CD4-positive, alpha-beta T cell (primary cell): ENCODE data around the gene HLA-DRA. TPM values are rescaled to one million over a fixed set of nuclear protein-coding genes. Genes with fewer than 3 reads are reported as not detected.

ENCODE experiments used
- ATAC-seq: fragments of 200-7000 bp; cut with Tn5 transposase; one replicate; pipeline ENCODE4 v1.10.0; 2022; ENCODE audit warnings: mild to moderate bottlenecking; ENCODE audit not compliant: poor library complexity
- CTCF ChIA-PET: fragments of 350-600 bp; sonication (Branson Sonifier 250); formaldehyde crosslinking; loops from one replicate; lab custom pipeline; 2021; ENCODE audit warnings: antibody characterized with exemption, inconsistent platforms; lab: Charles Lee
- POLR2A ChIA-PET: fragments of 350-600 bp; sonication (Branson Sonifier 250); formaldehyde crosslinking; loops from one replicate; lab custom pipeline; 2021; ENCODE audit warnings: antibody characterized with exemption, inconsistent platforms; lab: Charles Lee
- DNase-seq, 14 experiments: peaks; one replicate each; pipeline ENCODE4 v3.0.0-alpha.2; 2013 to 2020; ENCODE audit warnings: mixed read lengths in 2 of 14
- H3K27ac ChIP-seq, 2 donors: one replicate each; pipeline versions ENCODE4 v1.5.1 to v1.7.0; 2013; ENCODE audit warnings: low read length in 2 of 2, low read depth in 1 of 2, mild to moderate bottlenecking in 1 of 2
- H3K27me3 ChIP-seq, 2 experiments: 1 replicate in 1 of 2; 2 replicates in 1 of 2; pipeline versions ENCODE4 v1.6.1 to v1.7.0; 2013; ENCODE audit warnings: low read length in 2 of 2, control low read depth in 1 of 2, mild to moderate bottlenecking in 1 of 2, moderate library complexity in 1 of 2; ENCODE audit not compliant: insufficient read depth in 2 of 2, control insufficient read depth in 1 of 2
- H3K36me3 ChIP-seq: one replicate; pipeline ENCODE4 v1.6.1; 2013; ENCODE audit warnings: low read length, control low read depth; ENCODE audit not compliant: insufficient read depth
- H3K4me1 ChIP-seq: one replicate; pipeline ENCODE4 v1.6.1; 2013; ENCODE audit warnings: low read length, control low read depth; ENCODE audit not compliant: insufficient read depth
- H3K4me3 ChIP-seq: one replicate; pipeline ENCODE4 v1.5.1; 2013; ENCODE audit warnings: mild to moderate bottlenecking, low read length, moderate library complexity
- H3K9me3 ChIP-seq, 2 experiments: 1 replicate in 1 of 2; 2 replicates in 1 of 2; pipeline versions ENCODE4 v1.6.1 to v1.7.0; 2013; ENCODE audit warnings: low read length in 2 of 2, mild to moderate bottlenecking in 2 of 2, control low read depth in 1 of 2, moderate library complexity in 1 of 2; ENCODE audit not compliant: control insufficient read depth in 1 of 2, insufficient read depth in 1 of 2
- H3K27ac Mint-ChIP-seq: one replicate; pipeline ENCODE4 v1.8.0; 2020; ENCODE audit warnings: mixed read lengths
- H3K27me3 Mint-ChIP-seq: one replicate; pipeline ENCODE4 v1.8.0; 2021; ENCODE audit warnings: mixed read lengths
- H3K36me3 Mint-ChIP-seq: one replicate; pipeline ENCODE4 v1.8.0; 2021; ENCODE audit warnings: low read depth, mixed read lengths
- H3K4me1 Mint-ChIP-seq: one replicate; pipeline ENCODE4 v1.8.0; 2021; ENCODE audit warnings: low read depth, mixed read lengths
- H3K4me3 Mint-ChIP-seq: one replicate; pipeline ENCODE4 v1.8.0; 2020; ENCODE audit warnings: mild to moderate bottlenecking, mixed read lengths
- H3K9me3 Mint-ChIP-seq: one replicate; pipeline ENCODE4 v1.8.0; 2020; ENCODE audit warnings: mixed read lengths
- intact Hi-C, 2 experiments: fragments of 100-400 bp; cut with DNase I in 1 of 2; cut with micrococcal nuclease in 1 of 2; formaldehyde crosslinking; loops; one replicate each; pipeline versions ENCODE4 v1.15.1 to v1.9.0; 2023 to 2025; cut with DNase I, micrococcal nuclease
- total RNA-seq, 174 experiments: library from RNA in 2 of 174; stranded (reverse) in 2 of 174; gene quantifications; one replicate each; pipeline ENCODE4 v1.2.3 and lab custom pipeline; 2021 to 2026
- TF ChIP-seq, protein P1 (sequence below): fragments of 200-600 bp; IDR thresholded peaks from one replicate; pipeline ENCODE4 v1.8.0; 2022; ENCODE audit warnings: antibody characterized with exemption, mild to moderate bottlenecking

Gene HLA-DRA
- total RNA-seq, 2 experiments from 2014 or later = 50.3 to 51.0 TPM

DNA sequence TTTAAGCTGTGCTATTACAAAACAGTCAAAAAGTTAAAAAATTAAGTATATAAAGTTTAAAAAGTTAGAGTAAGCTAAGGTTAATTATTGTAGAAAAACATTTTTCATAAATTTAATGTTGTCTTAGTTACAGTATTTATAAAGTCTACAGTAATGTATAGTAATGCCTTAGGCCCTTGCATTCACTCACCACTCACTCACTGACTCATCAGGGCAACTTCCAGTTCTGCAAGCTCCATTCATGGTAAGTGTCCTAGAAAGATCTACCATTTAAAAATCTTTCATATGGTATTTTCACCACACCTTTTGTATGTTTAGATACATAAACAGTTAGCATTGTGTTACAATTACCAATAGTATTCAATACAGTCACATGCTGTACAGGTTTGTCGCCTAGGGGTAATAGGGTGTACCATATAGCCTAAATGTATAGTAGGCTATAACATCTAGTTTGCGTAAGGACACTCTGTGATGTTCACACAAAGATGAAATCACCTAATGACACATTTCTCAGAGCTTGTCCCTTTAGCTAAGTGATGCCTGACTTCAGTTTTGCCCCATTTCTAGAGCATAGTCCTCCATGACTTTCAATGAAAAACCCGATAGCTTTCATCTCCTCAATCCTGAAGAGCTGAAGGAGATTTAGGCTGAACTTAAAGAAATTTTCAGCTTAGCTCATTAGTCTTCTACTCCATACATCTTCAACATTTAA lies 14.9 kb upstream of the HLA-DRA start:
- Histone ChIP-seq H3K27me3 (peaks cover 2 to 3% of the 10 kb centered on the region in 2 experiments), H3K9me3 (no peaks in the 10 kb centered on the region), H3K4me1 (no peaks in the 10 kb centered on the region), H3K4me3 (no peak overlapping the region), H3K36me3 (no peaks in the 10 kb centered on the region), H3K27ac (no peak overlapping the region)
- Mint-ChIP-seq H3K4me1 (no peaks in the 10 kb centered on the region), H3K27me3 (peaks cover 31% of the 10 kb centered on the region), H3K9me3 (no peaks in the 10 kb centered on the region), H3K27ac (no peak overlapping the region), H3K4me3 (no peak overlapping the region), H3K36me3 (no peaks in the 10 kb centered on the region)
- ChIA-PET POLR2A (no interaction called here), CTCF (no interaction called here)
- intact Hi-C loops = no loop called here
- DNase-seq (no peak), ATAC-seq (no peak)
- TF ChIP-seq, protein P1, sequence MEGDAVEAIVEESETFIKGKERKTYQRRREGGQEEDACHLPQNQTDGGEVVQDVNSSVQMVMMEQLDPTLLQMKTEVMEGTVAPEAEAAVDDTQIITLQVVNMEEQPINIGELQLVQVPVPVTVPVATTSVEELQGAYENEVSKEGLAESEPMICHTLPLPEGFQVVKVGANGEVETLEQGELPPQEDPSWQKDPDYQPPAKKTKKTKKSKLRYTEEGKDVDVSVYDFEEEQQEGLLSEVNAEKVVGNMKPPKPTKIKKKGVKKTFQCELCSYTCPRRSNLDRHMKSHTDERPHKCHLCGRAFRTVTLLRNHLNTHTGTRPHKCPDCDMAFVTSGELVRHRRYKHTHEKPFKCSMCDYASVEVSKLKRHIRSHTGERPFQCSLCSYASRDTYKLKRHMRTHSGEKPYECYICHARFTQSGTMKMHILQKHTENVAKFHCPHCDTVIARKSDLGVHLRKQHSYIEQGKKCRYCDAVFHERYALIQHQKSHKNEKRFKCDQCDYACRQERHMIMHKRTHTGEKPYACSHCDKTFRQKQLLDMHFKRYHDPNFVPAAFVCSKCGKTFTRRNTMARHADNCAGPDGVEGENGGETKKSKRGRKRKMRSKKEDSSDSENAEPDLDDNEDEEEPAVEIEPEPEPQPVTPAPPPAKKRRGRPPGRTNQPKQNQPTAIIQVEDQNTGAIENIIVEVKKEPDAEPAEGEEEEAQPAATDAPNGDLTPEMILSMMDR = no peak

DNA sequence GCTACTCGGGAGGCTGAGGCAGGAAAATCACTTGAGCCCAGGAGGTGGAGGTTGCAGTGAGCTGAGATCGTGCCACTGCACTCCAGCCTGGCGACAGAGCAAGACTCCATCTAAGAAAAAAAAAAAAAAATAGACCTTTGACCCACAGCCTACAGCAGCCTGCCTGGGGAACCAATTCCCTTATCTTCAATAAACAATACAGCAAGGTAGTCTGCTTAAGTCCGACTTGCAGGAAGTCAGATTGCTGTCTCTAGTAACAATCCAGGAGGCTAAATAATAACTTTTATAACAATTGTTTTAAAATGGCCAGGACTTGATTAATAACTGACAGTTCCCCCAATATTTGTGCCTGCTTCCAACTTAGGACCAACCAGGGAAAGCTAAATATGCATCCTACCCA lies 13.3 kb upstream of the HLA-DRA start:
- H3K4me1 Mint-ChIP-seq = no peaks in the 10 kb centered on the region
- ATAC-seq (no peak), DNase-seq (no peak)
- TF ChIP-seq, protein P1 = no peak
- Histone ChIP-seq H3K9me3 (no peaks in the 10 kb centered on the region), H3K36me3 (no peaks in the 10 kb centered on the region), H3K27me3 (no peaks in the 10 kb centered on the region), H3K27ac (no peak overlapping the region), H3K4me3 (no peak overlapping the region), H3K4me1 (no peaks in the 10 kb centered on the region)
- intact Hi-C loops = no loop called here
- H3K9me3 Mint-ChIP-seq = no peaks in the 10 kb centered on the region
- no peak overlapping the region for H3K27ac Mint-ChIP-seq
- H3K4me3 Mint-ChIP-seq = no peak overlapping the region
- peaks cover 20% of the 10 kb centered on the region for H3K27me3 Mint-ChIP-seq
- ChIA-PET CTCF (no interaction called here), POLR2A (no interaction called here)
- no peaks in the 10 kb centered on the region for H3K36me3 Mint-ChIP-seq

DNA sequence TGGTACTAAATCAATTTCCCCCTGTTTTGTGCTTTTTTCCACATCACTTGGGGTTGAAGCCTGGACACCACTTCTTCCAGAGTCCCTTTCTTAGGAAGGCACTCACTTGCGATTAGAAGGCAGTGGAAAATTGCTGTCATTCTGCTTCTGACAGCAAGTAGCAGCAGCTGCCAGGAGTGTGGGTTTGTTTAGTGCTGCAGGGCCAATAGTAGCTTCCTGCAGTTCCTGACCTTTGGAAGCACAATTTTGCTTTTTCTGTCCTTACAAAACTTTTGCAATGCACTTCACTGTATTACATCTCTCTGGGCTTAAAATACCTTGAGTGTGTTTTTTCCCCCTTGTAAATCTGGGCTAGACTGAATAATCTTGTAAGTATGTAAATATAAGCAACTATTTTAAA lies 12.5 kb upstream of the HLA-DRA start:
- Mint-ChIP-seq H3K27ac (no peak overlapping the region), H3K36me3 (no peaks in the 10 kb centered on the region), H3K27me3 (peaks cover 13% of the 10 kb centered on the region), H3K4me3 (no peak overlapping the region), H3K9me3 (no peaks in the 10 kb centered on the region), H3K4me1 (no peaks in the 10 kb centered on the region)
- intact Hi-C loops = no loop called here
- POLR2A ChIA-PET = no interaction called here
- ATAC-seq (no peak), DNase-seq (no peak)
- H3K9me3 ChIP-seq = no peaks in the 10 kb centered on the region
- no peaks in the 10 kb centered on the region for H3K4me1 ChIP-seq
- no peaks in the 10 kb centered on the region for H3K27me3 ChIP-seq
- no peak overlapping the region for H3K27ac ChIP-seq
- no peak overlapping the region for H3K4me3 ChIP-seq
- no peaks in the 10 kb centered on the region for H3K36me3 ChIP-seq
- CTCF ChIA-PET = no interaction called here
- TF ChIP-seq, protein P1 = no peak
